NT2/D1 (cell line): ENCODE results near the gene SEMA3C.

Experiments used
- SUZ12 ChIP-seq: IDR thresholded peaks from 2 replicates; pipeline ENCODE4 v1.6.1; 2011; ENCODE audit not compliant: insufficient read length, insufficient read depth; ENCODE audit errors: extremely low read depth
- ZNF274 ChIP-seq: IDR thresholded peaks from 2 replicates; pipeline ENCODE4 v1.6.1; 2011; ENCODE audit warnings: mild to moderate bottlenecking, low read depth, low read length

DNA sequence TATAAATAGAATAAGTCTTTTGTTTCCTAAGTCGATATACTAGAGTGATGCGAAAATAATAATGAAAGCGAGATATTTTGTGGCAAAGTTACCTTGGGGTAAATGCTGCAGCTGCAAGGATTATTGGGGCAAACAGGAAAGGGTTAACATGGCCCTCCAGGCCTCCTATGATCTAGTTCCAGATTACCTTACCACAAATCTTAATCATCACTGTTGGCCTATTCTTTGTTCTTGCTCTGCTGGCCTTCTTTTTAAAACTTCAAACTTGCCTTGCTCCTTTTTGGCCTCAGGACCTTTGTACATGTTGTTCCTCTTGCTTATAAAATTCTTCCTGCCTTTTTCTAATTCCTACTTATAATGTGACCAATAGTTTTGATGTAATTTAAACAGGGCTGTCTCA is 81.5 kb downstream of the SEMA3C start:
- TF ChIP-seq SUZ12, result no peak
- TF ChIP-seq ZNF274, result no peak
